ENCODE measurements around the gene DZIP1L. TPM values are rescaled to one million over a fixed set of nuclear protein-coding genes. Genes with fewer than 3 reads are reported as not detected.
A peak's percentile ranks its signal among the peaks of the same experiment; 100 is the strongest.

DZIP1L gene
- total and polyA plus RNA-seq, 7 donors, result 1.2 to 33.0 (median 16.8) TPM; not detected in 1

- no peak overlapping the region for H3K27ac ChIP-seq
- 20 to 37% methylated on average over 8 of the region's 8 CpGs for WGBS, 2 donors
- peak; percentile 84 for DNase-seq
- TF ChIP-seq, protein P1, sequence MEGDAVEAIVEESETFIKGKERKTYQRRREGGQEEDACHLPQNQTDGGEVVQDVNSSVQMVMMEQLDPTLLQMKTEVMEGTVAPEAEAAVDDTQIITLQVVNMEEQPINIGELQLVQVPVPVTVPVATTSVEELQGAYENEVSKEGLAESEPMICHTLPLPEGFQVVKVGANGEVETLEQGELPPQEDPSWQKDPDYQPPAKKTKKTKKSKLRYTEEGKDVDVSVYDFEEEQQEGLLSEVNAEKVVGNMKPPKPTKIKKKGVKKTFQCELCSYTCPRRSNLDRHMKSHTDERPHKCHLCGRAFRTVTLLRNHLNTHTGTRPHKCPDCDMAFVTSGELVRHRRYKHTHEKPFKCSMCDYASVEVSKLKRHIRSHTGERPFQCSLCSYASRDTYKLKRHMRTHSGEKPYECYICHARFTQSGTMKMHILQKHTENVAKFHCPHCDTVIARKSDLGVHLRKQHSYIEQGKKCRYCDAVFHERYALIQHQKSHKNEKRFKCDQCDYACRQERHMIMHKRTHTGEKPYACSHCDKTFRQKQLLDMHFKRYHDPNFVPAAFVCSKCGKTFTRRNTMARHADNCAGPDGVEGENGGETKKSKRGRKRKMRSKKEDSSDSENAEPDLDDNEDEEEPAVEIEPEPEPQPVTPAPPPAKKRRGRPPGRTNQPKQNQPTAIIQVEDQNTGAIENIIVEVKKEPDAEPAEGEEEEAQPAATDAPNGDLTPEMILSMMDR (IDR thresholded peaks at IDR 0.05), result peak; percentile 35 to 86 (median 54)
- no peak for TF ChIP-seq POLR2A (IDR thresholded peaks at IDR 0.05)
- no peaks in the 10 kb centered on the region for H3K27me3 ChIP-seq
- H3K9me3 ChIP-seq, result no peaks in the 10 kb centered on the region
- no peak overlapping the region for H3K4me3 ChIP-seq
- H3K4me1 ChIP-seq, result peaks cover 0 to 21% (median 14%) of the 10 kb centered on the region in 4 donors
- intact Hi-C loops (cut with DNase I), result loop anchor here (1.0 to 5.0 kb wide), 3 partner anchors 37 to 53 kb away; partner anchors contain the start of gene DBR1
- H3K36me3 ChIP-seq, result no peaks in the 10 kb centered on the region
These were observed 3.4 kb upstream of the DZIP1L start for GRCh38 chr3:138118612-138119422.

DNA sequence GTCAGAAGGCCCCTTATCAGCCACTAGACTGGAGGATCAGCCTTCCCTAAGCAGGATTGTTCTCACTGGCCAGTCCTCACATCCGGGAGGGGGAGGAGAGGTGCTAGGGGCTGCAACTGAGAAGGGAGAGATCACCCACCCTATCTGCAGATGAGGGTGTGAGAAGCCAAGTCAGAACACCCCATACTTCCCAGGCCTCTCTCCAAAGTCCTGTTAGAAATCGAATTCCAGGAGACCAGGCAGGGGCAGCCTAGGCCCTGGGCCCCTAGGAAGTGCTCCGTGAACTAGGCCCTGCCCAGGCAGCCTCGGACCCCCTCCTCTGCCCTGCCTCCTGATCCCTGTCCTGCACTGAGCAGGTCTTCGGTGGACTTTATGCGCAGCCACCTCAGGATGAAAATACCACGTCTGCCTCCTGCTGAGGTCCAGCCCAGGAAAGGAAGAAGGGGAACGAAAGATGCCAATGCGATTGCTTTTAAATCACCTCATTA, 933 bp downstream of the DZIP1L start:
- no peak for TF ChIP-seq EP300 (IDR thresholded peaks at IDR 0.05)
- no peak for TF ChIP-seq POLR2AphosphoS5 (IDR thresholded peaks at IDR 0.05)
- TF ChIP-seq, protein P1 (IDR thresholded peaks at IDR 0.05), result no peak
- no peak for TF ChIP-seq POLR2A (IDR thresholded peaks at IDR 0.05)
- Histone ChIP-seq H3K4me3 (peak overlapping the region; percentile 54 to 92 (median 80)), H3K36me3 (no peaks in the 10 kb centered on the region), H3K27me3 (no peaks in the 10 kb centered on the region), H3K9me3 (no peaks in the 10 kb centered on the region), H3K4me1 (peaks cover 0 to 27% (median 21%) of the 10 kb centered on the region in 4 donors), H3K27ac (peak overlapping the region; percentile 90 to 97 (median 93))
- WGBS, 2 donors, result 39 to 56% methylated on average over 9 of the region's 9 CpGs
- no peak for DNase-seq
- intact Hi-C loops (cut with DNase I), result no loop called here

DNA sequence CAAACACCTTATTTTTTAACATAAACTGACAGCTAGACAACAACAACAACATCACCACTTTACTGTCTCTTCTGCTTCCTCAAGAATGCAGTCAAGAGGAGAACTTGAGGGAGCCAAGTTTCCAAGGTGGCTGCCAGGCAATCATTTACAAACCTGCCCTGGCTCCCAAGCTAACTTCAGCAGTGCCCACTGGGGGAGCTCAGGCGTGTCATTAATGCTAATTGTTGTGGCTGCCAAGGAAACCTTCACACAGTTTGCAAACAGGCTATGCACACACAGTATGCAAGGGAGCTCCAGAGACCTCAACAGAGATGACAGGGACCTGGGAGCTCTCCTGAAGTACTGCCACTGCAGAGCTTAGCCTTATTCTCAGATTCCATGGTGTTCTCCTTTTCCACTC, 2.1 kb downstream of the DZIP1L start:
- no peak for TF ChIP-seq EP300 (IDR thresholded peaks at IDR 0.05)
- TF ChIP-seq POLR2AphosphoS5 (IDR thresholded peaks at IDR 0.05), result no peak
- intact Hi-C loops (cut with DNase I), result no loop called here
- Histone ChIP-seq H3K36me3 (no peaks in the 10 kb centered on the region), H3K9me3 (no peaks in the 10 kb centered on the region), H3K4me3 (no peak overlapping the region), H3K4me1 (peaks cover 0 to 27% (median 21%) of the 10 kb centered on the region in 4 donors), H3K27me3 (no peaks in the 10 kb centered on the region), H3K27ac (peak overlapping the region in 3 of 4 donors; percentile 92 to 97 (median 94))
- DNase-seq, result no peak
- WGBS, 2 donors, result 49 to 68% methylated on average over 1 of the region's 1 CpG

- TF ChIP-seq POLR2AphosphoS5 (IDR thresholded peaks at IDR 0.05) (no peak), EP300 (IDR thresholded peaks at IDR 0.05) (no peak), POLR2A (IDR thresholded peaks at IDR 0.05) (no peak)
- TF ChIP-seq, protein P1 (IDR thresholded peaks at IDR 0.05), result no peak
- Histone ChIP-seq H3K36me3 (no peaks in the 10 kb centered on the region), H3K9me3 (no peaks in the 10 kb centered on the region), H3K27me3 (no peaks in the 10 kb centered on the region), H3K27ac (no peak overlapping the region), H3K4me3 (no peak overlapping the region), H3K4me1 (peaks cover 0 to 27% (median 21%) of the 10 kb centered on the region in 4 donors)
- intact Hi-C loops (cut with DNase I), result no loop called here
- WGBS, 2 donors, result 86 to 92% methylated on average over 8 of the region's 8 CpGs
- DNase-seq, result no peak
These were observed 3.0 kb downstream of the DZIP1L start for GRCh38 chr3:138112362-138112761.

DNA sequence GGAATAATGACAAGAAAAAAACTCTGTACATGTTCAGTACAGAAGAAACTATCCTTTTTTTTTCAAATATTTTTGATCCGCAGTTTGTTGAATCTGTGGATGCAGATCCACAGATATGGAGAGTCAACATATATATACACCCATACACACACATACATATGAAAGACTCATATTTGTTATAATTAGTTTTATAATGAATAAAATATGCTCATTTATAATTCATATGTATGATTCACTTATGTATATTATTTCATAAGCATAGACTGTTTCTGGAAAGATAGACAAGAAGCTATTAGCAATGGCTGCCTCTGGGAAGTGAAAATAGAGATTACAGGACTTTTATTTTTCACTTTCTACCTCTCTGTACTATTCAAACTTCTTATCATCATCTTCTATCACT, 9.8 kb downstream of the DZIP1L start:
- H3K27me3 ChIP-seq, result no peaks in the 10 kb centered on the region
- 97 to 100% methylated on average over 1 of the region's 1 CpG for WGBS, 2 donors
- DNase-seq, result no peak
- intact Hi-C loops (cut with DNase I), result no loop called here
- TF ChIP-seq, protein P1 (IDR thresholded peaks at IDR 0.05), result no peak
- TF ChIP-seq POLR2AphosphoS5 (IDR thresholded peaks at IDR 0.05) (no peak), POLR2A (IDR thresholded peaks at IDR 0.05) (no peak), EP300 (IDR thresholded peaks at IDR 0.05) (no peak)
- no peak overlapping the region for H3K4me3 ChIP-seq
- no peaks in the 10 kb centered on the region for H3K4me1 ChIP-seq
- no peaks in the 10 kb centered on the region for H3K9me3 ChIP-seq
- H3K27ac ChIP-seq, result no peak overlapping the region
- H3K36me3 ChIP-seq, result peaks cover 0 to 34% (median 16%) of the 10 kb centered on the region in 4 donors
